A673 (cell line): ENCODE data around the gene PBX4.

Experiments
- EZH2 ChIP-seq: fragments of 200-600 bp; sonication (generic); IDR thresholded peaks from 2 replicates; pipeline ENCODE4 v1.6.1; 2017; ENCODE audit warnings: borderline replicate concordance, low read depth, mild to moderate bottlenecking, mixed read lengths, antibody characterized with exemption, low read length; ENCODE audit not compliant: poor library complexity, severe bottlenecking
- TF ChIP-seq, protein P1 (sequence below): fragments of 300-800, 200-600 bp; sonication (generic); conservative IDR thresholded peaks from 2 replicates; pipeline ENCODE4 v1.5.1; 2017; ENCODE audit warnings: low read depth, mild to moderate bottlenecking, antibody characterized with exemption, low read length, moderate library complexity, mixed read lengths

DNA sequence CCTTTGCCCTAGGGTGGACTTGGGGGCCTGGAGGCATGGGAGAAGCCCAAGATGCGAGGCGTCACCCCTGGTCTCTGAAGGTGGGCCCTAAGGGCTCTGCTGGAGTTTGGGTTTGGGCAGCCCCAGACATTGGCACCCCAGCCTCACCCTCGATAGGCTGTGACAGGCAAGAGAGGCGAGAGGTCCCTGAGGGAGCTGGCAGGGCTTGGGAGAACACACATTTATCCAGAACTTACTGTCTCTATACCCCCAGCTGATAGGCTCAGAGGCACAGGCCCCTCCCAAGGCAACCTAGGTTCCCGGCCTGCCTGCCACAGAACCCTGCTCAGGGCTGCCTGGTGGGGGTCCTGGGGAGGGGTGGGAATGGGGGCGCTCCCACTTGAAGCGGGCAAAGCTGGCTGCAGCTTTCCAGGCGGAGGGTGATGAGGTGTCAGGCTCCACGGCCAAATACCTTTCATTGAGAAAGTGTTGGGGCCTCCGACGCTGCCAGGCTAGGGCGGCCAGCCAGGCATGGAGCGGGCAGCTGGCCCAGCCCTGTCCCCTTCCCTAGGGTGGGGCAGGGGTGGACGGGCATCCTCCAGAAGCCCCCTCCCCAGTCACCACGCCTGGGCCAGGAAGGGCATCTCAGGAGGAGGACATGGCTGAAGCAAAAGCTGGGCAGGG, 70.7 kb downstream of the PBX4 start:
- TF ChIP-seq, protein P1, sequence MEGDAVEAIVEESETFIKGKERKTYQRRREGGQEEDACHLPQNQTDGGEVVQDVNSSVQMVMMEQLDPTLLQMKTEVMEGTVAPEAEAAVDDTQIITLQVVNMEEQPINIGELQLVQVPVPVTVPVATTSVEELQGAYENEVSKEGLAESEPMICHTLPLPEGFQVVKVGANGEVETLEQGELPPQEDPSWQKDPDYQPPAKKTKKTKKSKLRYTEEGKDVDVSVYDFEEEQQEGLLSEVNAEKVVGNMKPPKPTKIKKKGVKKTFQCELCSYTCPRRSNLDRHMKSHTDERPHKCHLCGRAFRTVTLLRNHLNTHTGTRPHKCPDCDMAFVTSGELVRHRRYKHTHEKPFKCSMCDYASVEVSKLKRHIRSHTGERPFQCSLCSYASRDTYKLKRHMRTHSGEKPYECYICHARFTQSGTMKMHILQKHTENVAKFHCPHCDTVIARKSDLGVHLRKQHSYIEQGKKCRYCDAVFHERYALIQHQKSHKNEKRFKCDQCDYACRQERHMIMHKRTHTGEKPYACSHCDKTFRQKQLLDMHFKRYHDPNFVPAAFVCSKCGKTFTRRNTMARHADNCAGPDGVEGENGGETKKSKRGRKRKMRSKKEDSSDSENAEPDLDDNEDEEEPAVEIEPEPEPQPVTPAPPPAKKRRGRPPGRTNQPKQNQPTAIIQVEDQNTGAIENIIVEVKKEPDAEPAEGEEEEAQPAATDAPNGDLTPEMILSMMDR: no peak
- TF ChIP-seq EZH2: no peak
